Stomach (tissue), 4 donors: ENCODE results near the gene SELENOP.

ENCODE experiments used
- CTCF ChIP-seq, 7 experiments: fragments of 450-650 bp in 4 of 7; fragments of 200-600 bp in 3 of 7; sonication (generic) in 3 of 7; IDR thresholded peaks; one replicate each; pipeline ENCODE4 v1.5.1; 2016 to 2019; ENCODE audit warnings: antibody characterized with exemption in 7 of 7, control low read depth in 2 of 7, mild to moderate bottlenecking in 1 of 7
- EP300 ChIP-seq: sonication (generic); formaldehyde crosslinking; IDR thresholded peaks from one replicate; pipeline ENCODE4 v1.6.1; 2017; ENCODE audit warnings: antibody characterized with exemption
- POLR2A ChIP-seq, 4 donors: fragments of 450-650 bp; IDR thresholded peaks; one replicate each; pipeline ENCODE4 v1.6.1; 2016; ENCODE audit warnings: antibody characterized with exemption in 4 of 4, control low read depth in 2 of 4, mild to moderate bottlenecking in 1 of 4, moderate library complexity in 1 of 4

- TF ChIP-seq CTCF (IDR thresholded peaks at IDR 0.05) (no peak), POLR2A (IDR thresholded peaks at IDR 0.05) (no peak), EP300 (no peak)
Observed at GRCh38 chr5:42798284-42799240, 13.1 kb downstream of the SELENOP start.
